H1 (cell line): ENCODE measurements around the gene SPOCK2. TPM values are rescaled to one million over a fixed set of nuclear protein-coding genes. Genes with fewer than 3 reads are reported as not detected.

ENCODE experiments used
- FOSL1 ChIP-seq: IDR thresholded peaks from 2 replicates; pipeline ENCODE4 v1.6.1; 2011; ENCODE audit warnings: mild to moderate bottlenecking, low read depth, low read length, moderate library complexity; ENCODE audit not compliant: insufficient read depth
- SP4 ChIP-seq: IDR thresholded peaks from 2 replicates; pipeline ENCODE4 v1.6.1; 2012; ENCODE audit warnings: low read length, inconsistent platforms
- USF2 ChIP-seq: IDR thresholded peaks from 2 replicates; pipeline ENCODE4 v1.6.1; 2011; ENCODE audit warnings: low read length, improper control_type of control experiment
- polyA plus RNA-seq, 7 experiments: library from polyadenylated mRNA; depleted of rRNA in 3 of 7; stranded (reverse) in 5 of 7; unstranded in 2 of 7; fragments of >200 nt in 5 of 7; fragments of 200-250 nt in 2 of 7; gene quantifications; 1 replicate in 5 of 7; 2 replicates in 1 of 7; 4 replicates in 1 of 7; pipeline versions ENCODE4 v1.2.1 to v1.2.3, GENCODE V29; 2011 to 2013; ENCODE audit warnings: missing spikeins in 2 of 7, mixed read lengths in 2 of 7
- total RNA-seq: library from RNA; stranded (reverse); fragmentation: NEBNext Ultra II Directional; extraction: Animal tissue kit (Norgen Biotek cat#: 25700); gene quantifications from 2 replicates; pipeline ENCODE4 v1.2.1, GENCODE V29; 2021

Gene SPOCK2
- total and polyA plus RNA-seq, 2 of the 8 experiments (the other 6 are each of a cell fraction or from before 2014, with no cell fraction given): 1.5 to 1.9 TPM

GRCh38 chr10:72056932-72057751 lies 31.2 kb downstream of the SPOCK2 start (continued):
- TF ChIP-seq USF2 (no peak), SP4 (no peak), FOSL1 (no peak)
